Nephron progenitor cell (in vitro differentiated cells): ENCODE results near the gene GMPR.
A peak's percentile ranks its signal among the peaks of the same experiment; 100 is the strongest.

ENCODE experiments used
- DNase-seq: peaks from one replicate; pipeline ENCODE4 v3.0.0; 2021
- H3K27ac Mint-ChIP-seq: 2 replicates; pipeline ENCODE4 v1.8.0; 2021; ENCODE audit warnings: mild to moderate bottlenecking, moderate library complexity, mixed read lengths
- H3K27me3 Mint-ChIP-seq: 2 replicates; pipeline ENCODE4 v1.8.0; 2021; ENCODE audit warnings: mild to moderate bottlenecking, low read depth, mixed read lengths; ENCODE audit not compliant: poor library complexity
- H3K36me3 Mint-ChIP-seq: 2 replicates; pipeline ENCODE4 v1.8.0; 2021; ENCODE audit warnings: low read depth, mixed read lengths
- H3K4me1 Mint-ChIP-seq: 2 replicates; pipeline ENCODE4 v1.8.0; 2021; ENCODE audit warnings: mixed read lengths
- H3K4me3 Mint-ChIP-seq: 2 replicates; pipeline ENCODE4 v1.8.0; 2021; ENCODE audit warnings: mild to moderate bottlenecking, moderate library complexity, mixed read lengths
- H3K9me3 Mint-ChIP-seq: 2 replicates; pipeline ENCODE4 v1.8.0; 2021; ENCODE audit warnings: mild to moderate bottlenecking, moderate library complexity, mixed read lengths
- CTCF ChIP-seq: fragments of 200-600 bp; sonication (generic); IDR thresholded peaks from 2 replicates; pipeline ENCODE4 v1.5.0; 2021; ENCODE audit warnings: antibody characterized with exemption

Gene GMPR

DNA sequence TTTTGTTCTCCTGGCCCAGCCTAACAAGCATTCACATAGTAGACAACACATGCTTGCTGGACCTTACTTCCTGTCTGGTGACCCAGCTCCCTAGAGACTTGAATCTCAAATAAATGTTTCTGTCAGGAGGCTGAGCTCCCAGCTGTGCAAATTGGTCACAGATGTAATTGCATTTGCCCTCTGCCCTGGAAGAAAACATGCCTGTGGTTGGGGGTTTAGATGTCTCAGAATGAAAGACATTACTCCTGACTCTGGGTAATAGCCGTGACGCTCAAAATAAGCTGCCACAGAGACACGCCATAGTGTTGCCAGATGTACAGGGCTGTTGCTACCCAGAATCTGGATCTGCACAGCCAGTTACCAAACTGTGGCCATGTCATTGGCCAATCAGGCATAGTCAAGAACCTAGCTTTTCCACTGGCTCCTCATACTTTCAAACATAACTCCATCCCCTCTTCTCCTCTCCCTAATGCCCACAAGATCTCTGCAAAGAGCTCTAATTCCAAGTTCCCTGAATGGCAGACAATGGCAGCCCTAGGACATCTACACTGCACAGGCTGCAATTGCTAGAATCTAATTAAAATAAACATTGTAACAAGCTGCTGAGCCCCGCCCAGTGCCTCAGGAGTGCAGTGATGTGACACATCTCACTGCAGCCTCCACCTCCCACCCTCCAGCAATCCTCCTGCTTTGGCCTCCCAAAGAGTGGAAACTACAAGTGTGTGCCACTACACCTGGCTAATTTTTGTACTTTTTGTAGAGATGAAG, 32.8 kb upstream of the GMPR start:
- Mint-ChIP-seq H3K4me1 (peaks cover 59% of the 10 kb centered on the region), H3K4me3 (peak overlapping the region; percentile 3), H3K9me3 (peaks cover 12% of the 10 kb centered on the region), H3K36me3 (no peaks in the 10 kb centered on the region), H3K27me3 (peaks cover 3% of the 10 kb centered on the region), H3K27ac (peak overlapping the region; percentile 100)
- TF ChIP-seq CTCF: no peak
- DNase-seq: peak; percentile 59

DNA sequence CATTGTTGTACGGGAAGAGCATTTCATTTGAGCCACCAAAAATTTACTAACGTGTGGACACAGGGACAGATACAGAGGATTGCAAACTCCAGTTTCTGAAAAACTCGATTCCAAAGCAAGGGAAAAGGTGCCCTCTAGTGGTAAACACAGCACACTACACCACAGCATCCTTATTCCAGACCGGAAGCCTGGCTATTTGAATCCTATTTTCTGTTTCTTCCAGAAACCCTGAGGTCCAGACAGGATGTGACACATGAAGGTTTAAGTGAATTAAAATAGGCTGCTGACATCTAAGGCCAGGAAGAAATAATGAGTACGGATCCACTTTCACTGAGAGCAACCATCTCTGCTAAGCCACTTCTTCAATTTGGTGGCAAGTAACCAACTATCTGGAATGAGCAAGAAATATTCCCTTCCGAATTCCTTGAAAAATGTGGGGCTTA, 31.8 kb upstream of the GMPR start:
- TF ChIP-seq CTCF: peak; percentile 96
- Mint-ChIP-seq H3K9me3 (peaks cover 20% of the 10 kb centered on the region), H3K27ac (peak overlapping the region; percentile 100), H3K4me3 (no peak overlapping the region), H3K36me3 (peaks cover 5% of the 10 kb centered on the region), H3K4me1 (peaks cover 51% of the 10 kb centered on the region), H3K27me3 (peaks cover 8% of the 10 kb centered on the region)
- peak; percentile 63 for DNase-seq

DNA sequence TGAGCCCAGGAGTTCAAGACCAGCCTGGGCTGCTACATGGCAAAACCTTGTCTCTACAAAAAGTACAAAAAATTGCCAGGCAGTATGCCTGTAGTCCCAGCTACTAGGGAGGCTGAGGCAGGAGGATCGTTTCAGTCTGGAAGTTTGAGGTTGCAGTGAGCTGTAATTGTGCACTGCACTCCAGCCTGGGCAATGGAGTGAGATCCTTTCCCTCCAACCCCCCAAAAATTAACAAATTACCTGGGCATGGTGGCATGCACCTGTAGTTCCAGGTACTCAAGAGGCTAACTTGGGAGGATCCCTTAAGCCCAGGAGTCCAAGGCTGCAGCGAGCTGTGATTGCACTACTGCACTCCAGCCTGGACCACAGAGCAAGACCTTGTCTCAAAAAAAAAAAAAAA, 29.4 kb upstream of the GMPR start:
- Mint-ChIP-seq H3K27me3 (peaks cover 15% of the 10 kb centered on the region), H3K9me3 (peaks cover 20% of the 10 kb centered on the region), H3K36me3 (peaks cover 11% of the 10 kb centered on the region), H3K27ac (no peak overlapping the region), H3K4me3 (no peak overlapping the region), H3K4me1 (peaks cover 52% of the 10 kb centered on the region)
- no peak for DNase-seq
- TF ChIP-seq CTCF: no peak

- Mint-ChIP-seq H3K27me3 (peaks cover 16% of the 10 kb centered on the region), H3K4me1 (peaks cover 52% of the 10 kb centered on the region), H3K4me3 (no peak overlapping the region), H3K9me3 (peaks cover 20% of the 10 kb centered on the region), H3K27ac (no peak overlapping the region), H3K36me3 (peaks cover 11% of the 10 kb centered on the region)
- TF ChIP-seq CTCF: no peak
- no peak for DNase-seq
Observed at GRCh38 chr6:16209539-16209938, 28.8 kb upstream of the GMPR start.

DNA sequence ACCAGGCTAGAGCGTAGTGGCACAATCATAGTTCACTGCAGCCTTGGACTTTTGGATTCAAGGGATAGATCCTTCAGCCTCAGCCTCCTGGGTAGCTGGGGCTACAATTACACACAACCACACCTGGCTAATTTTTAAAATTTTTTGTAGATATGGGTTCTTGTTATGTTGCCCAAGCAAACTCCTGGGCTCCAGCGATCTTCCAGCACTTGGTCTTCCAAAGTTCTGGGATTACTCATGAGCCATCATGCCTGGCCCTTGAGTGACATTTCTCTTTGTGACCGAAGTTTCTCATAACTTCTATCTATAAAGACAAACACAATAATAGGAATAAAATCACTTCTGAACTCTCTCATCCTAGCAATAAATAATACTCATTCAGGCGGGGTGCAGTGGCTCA, 26.1 kb upstream of the GMPR start:
- Mint-ChIP-seq H3K4me3 (no peak overlapping the region), H3K27me3 (peaks cover 16% of the 10 kb centered on the region), H3K9me3 (peaks cover 29% of the 10 kb centered on the region), H3K4me1 (peaks cover 37% of the 10 kb centered on the region), H3K36me3 (peaks cover 11% of the 10 kb centered on the region), H3K27ac (no peak overlapping the region)
- TF ChIP-seq CTCF: no peak
- no peak for DNase-seq
